Cardiac muscle cell (in vitro differentiated cells and primary cell): ENCODE results near the gene PLXNA2. TPM values are rescaled to one million over a fixed set of nuclear protein-coding genes. Genes with fewer than 3 reads are reported as not detected.
A peak's percentile ranks its signal among the peaks of the same experiment; 100 is the strongest.

Experiments
- DNase-seq, 2 donors: peaks; one replicate each; pipeline versions ENCODE4 v3.0.0 to v3.0.0-alpha.2; 2010 to 2017; ENCODE audit warnings: low read depth in 1 of 2, low spot score in 1 of 2
- H3K27ac ChIP-seq: fragments of 200-600 bp; sonication (generic); 2 replicates; pipeline ENCODE4 v1.5.1; 2016
- H3K27me3 ChIP-seq: fragments of 200-600 bp; sonication (generic); 2 replicates; pipeline ENCODE4 v1.6.0; 2016; ENCODE audit warnings: control low read depth
- H3K36me3 ChIP-seq: fragments of 200-600 bp; sonication (generic); 2 replicates; pipeline ENCODE4 v1.5.1; 2016; ENCODE audit warnings: control low read depth
- H3K4me1 ChIP-seq: fragments of 200-600 bp; sonication (generic); 2 replicates; pipeline ENCODE4 v1.8.1; 2017; ENCODE audit warnings: low read depth, mild to moderate bottlenecking, mixed run types
- H3K4me3 ChIP-seq: fragments of 200-600 bp; sonication (generic); 2 replicates; pipeline ENCODE4 v1.5.1; 2016; ENCODE audit warnings: mild to moderate bottlenecking
- H3K9me3 ChIP-seq: fragments of 200-600 bp; sonication (generic); 2 replicates; pipeline ENCODE4 v1.5.1; 2017; ENCODE audit warnings: low read depth, mild to moderate bottlenecking, control low read depth
- CTCF ChIP-seq: IDR thresholded peaks from 2 replicates; pipeline ENCODE4 v1.5.1; 2012; ENCODE audit warnings: low read depth, mild to moderate bottlenecking, low read length
- polyA plus RNA-seq: library from polyadenylated mRNA; unstranded; fragments of >200 nt; fragmentation: Nextera tagmentation; extraction: Ambion mirVana; gene quantifications from 2 replicates; pipeline ENCODE4 v1.2.1, GENCODE V29; 2016
- total RNA-seq: library from RNA; depleted of rRNA; stranded (reverse); fragments of >200 nt; gene quantifications from 2 replicates; pipeline ENCODE4 v1.2.3, GENCODE V29; 2016

PLXNA2 gene
- total and polyA plus RNA-seq, 2 experiments from 2014 or later, result 23.2 to 55.3 TPM

DNA sequence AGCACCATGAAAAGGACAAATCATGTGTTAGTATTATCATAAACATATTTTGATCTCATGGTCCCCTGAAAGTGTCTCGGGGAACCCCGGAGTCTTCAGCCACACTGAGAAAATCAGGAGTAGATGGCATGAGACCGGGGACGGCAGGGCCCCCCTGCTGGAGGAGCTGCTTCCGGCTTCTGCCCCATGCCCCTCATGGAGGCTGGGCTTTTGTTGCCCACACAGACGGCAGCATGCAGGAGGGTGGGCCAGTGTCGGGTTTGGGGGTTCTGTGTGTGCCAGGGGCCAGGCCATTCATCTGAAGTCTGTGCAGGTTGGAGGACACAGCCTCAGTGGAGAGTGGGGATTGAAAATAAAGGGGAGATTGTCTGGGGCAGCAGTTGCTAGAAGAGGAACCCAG, 258.2 kb downstream of the PLXNA2 start:
- Histone ChIP-seq H3K4me1 (no peaks in the 10 kb centered on the region), H3K36me3 (no peaks in the 10 kb centered on the region), H3K4me3 (no peak overlapping the region), H3K27ac (no peak overlapping the region), H3K9me3 (no peaks in the 10 kb centered on the region), H3K27me3 (peaks cover 5% of the 10 kb centered on the region)
- DNase-seq, result no peak
- no peak for TF ChIP-seq CTCF

GRCh38 chr1:207984831-207985572, 259.2 kb downstream of the PLXNA2 start:
- no peaks in the 10 kb centered on the region for H3K9me3 ChIP-seq
- H3K4me3 ChIP-seq, result no peak overlapping the region
- peaks cover 14% of the 10 kb centered on the region for H3K27me3 ChIP-seq
- H3K36me3 ChIP-seq, result no peaks in the 10 kb centered on the region
- H3K27ac ChIP-seq, result no peak overlapping the region
- no peak for TF ChIP-seq CTCF
- no peak for DNase-seq
- no peaks in the 10 kb centered on the region for H3K4me1 ChIP-seq

GRCh38 chr1:207983044-207983635, 261.0 kb downstream of the PLXNA2 start:
- no peak for DNase-seq
- H3K9me3 ChIP-seq, result no peaks in the 10 kb centered on the region
- no peaks in the 10 kb centered on the region for H3K4me1 ChIP-seq
- H3K27me3 ChIP-seq, result peaks cover 20% of the 10 kb centered on the region
- no peak overlapping the region for H3K27ac ChIP-seq
- no peak overlapping the region for H3K4me3 ChIP-seq
- no peaks in the 10 kb centered on the region for H3K36me3 ChIP-seq
- TF ChIP-seq CTCF, result no peak

DNA sequence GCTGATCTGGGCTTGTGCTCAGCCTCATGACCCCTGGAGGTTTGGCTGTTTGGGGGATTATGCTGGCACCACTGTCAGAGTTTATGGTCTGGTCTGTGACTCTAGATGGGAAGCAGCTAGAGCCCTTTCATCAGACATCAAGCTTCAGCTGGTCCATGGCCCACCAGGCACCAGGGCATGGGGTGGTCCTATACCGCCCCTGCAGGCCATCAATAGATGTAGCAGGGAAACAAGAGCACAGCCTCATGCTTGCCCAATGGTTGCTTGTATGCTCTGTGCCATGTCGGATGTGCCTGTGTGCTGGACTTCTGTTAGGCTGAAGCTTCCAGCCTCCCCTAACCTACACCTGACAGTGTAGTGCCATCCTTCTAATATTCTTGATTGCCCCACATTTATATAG, 262.2 kb downstream of the PLXNA2 start:
- DNase-seq, result peak; percentile 33 to 50
- Histone ChIP-seq H3K27ac (no peak overlapping the region), H3K9me3 (no peaks in the 10 kb centered on the region), H3K27me3 (peaks cover 30% of the 10 kb centered on the region), H3K4me3 (no peak overlapping the region), H3K4me1 (no peaks in the 10 kb centered on the region), H3K36me3 (no peaks in the 10 kb centered on the region)
- peak; percentile 52 for TF ChIP-seq CTCF

DNA sequence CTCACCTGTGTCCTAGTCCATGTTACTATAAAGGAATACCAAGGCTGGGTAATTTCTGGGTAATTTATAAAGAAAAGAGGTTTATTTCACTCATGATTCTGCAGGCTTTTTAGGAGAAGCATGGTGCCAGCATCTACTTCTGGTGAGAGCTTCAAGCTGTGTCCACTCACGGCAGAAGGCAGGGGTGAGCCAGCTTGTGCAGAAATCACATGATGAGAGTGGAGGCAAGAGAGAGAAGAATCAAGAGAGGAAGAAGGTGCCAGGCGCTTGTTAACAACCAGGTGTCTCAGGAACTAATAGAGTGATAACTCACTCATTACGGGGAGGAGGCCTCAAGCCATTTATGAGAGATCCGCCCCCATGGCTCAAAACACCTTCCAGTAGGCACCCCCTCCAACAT, 265.7 kb downstream of the PLXNA2 start:
- Histone ChIP-seq H3K27me3 (peaks cover 54% of the 10 kb centered on the region), H3K36me3 (no peaks in the 10 kb centered on the region), H3K4me1 (no peaks in the 10 kb centered on the region), H3K27ac (no peak overlapping the region), H3K9me3 (no peaks in the 10 kb centered on the region), H3K4me3 (no peak overlapping the region)
- TF ChIP-seq CTCF, result no peak
- no peak for DNase-seq
